HG03175 (cell line): ENCODE data around the gene DNAJA2.
"Not testable (repeated sequence)": the region's sequence is repeated elsewhere in the genome, so short reads cannot be mapped to it uniquely, and the experiment has no call there.

Experiments
- ATAC-seq: cut with Tn5 transposase; IDR thresholded peaks from one replicate; pipeline ENCODE4 v1.9.1; 2021; ENCODE audit warnings: mild to moderate bottlenecking, moderate library complexity; ENCODE audit not compliant: unreplicated experiment

Gene DNAJA2

GRCh38 chr16:46975908-46976470 lies 2.5 kb upstream of the DNAJA2 start:
- ATAC-seq: no peak

GRCh38 chr16:46975165-46975564 lies 1.7 kb upstream of the DNAJA2 start:
- no peak for ATAC-seq

GRCh38 chr16:46974352-46974751 lies 878 bp upstream of the DNAJA2 start:
- ATAC-seq: no peak

GRCh38 chr16:46973996-46974324 lies 486 bp upstream of the DNAJA2 start:
- no peak for ATAC-seq

GRCh38 chr16:46972429-46973206 lies 856 bp downstream of the DNAJA2 start:
- ATAC-seq: peak; percentile 43

GRCh38 chr16:46971271-46971670 lies 2.2 kb downstream of the DNAJA2 start:
- ATAC-seq: no peak

- ATAC-seq: no peak
These were observed 3.4 kb downstream of the DNAJA2 start for GRCh38 chr16:46970089-46970488.

- no peak for ATAC-seq
These were observed 5.4 kb downstream of the DNAJA2 start for GRCh38 chr16:46968063-46968435.

GRCh38 chr16:46962629-46963028 lies 10.8 kb downstream of the DNAJA2 start:
- no peak for ATAC-seq

- ATAC-seq: peak; percentile 56
These were observed 11.8 kb downstream of the DNAJA2 start for GRCh38 chr16:46961373-46962353.

GRCh38 chr16:46954562-46954961 lies 18.9 kb downstream of the DNAJA2 start:
- ATAC-seq: no peak

GRCh38 chr16:46950009-46950408 lies 23.5 kb downstream of the DNAJA2 start:
- no peak for ATAC-seq

- no peak for ATAC-seq
These were observed 24.1 kb downstream of the DNAJA2 start for GRCh38 chr16:46949241-46949892.

GRCh38 chr16:46948548-46949166 lies 24.8 kb downstream of the DNAJA2 start:
- ATAC-seq: no peak

- peak; percentile 70 for ATAC-seq
These were observed 25.4 kb downstream of the DNAJA2 start for GRCh38 chr16:46947900-46948547.

GRCh38 chr16:46944713-46945112 lies 28.8 kb downstream of the DNAJA2 start:
- not testable (repeated sequence) for ATAC-seq

GRCh38 chr16:46937536-46937935 lies 35.9 kb downstream of the DNAJA2 start:
- no peak for ATAC-seq

- no peak for ATAC-seq
These were observed 40.7 kb downstream of the DNAJA2 start for GRCh38 chr16:46932802-46933201.

- no peak for ATAC-seq
These were observed 42.6 kb downstream of the DNAJA2 start for GRCh38 chr16:46930861-46931260.
